GM19023 (cell line): ENCODE results near the gene SLC5A10.
"Not testable (repeated sequence)": the region's sequence is repeated elsewhere in the genome, so short reads cannot be mapped to it uniquely, and the experiment has no call there.

Source experiments
- ATAC-seq: cut with Tn5 transposase; IDR thresholded peaks from one replicate; pipeline ENCODE4 v1.9.1; 2021; ENCODE audit warnings: mild to moderate bottlenecking, moderate library complexity; ENCODE audit not compliant: unreplicated experiment

SLC5A10 gene

GRCh38 chr17:18946536-18946935, 5.4 kb upstream of the SLC5A10 start:
- no peak for ATAC-seq

- no peak for ATAC-seq
These were observed 4.1 kb upstream of the SLC5A10 start for GRCh38 chr17:18947866-18948265.

- ATAC-seq, result no peak
These were observed 3.4 kb upstream of the SLC5A10 start for GRCh38 chr17:18948476-18949006.

- no peak for ATAC-seq
These were observed 2.4 kb upstream of the SLC5A10 start for GRCh38 chr17:18949566-18949965.

- no peak for ATAC-seq
These were observed 1.6 kb upstream of the SLC5A10 start for GRCh38 chr17:18950346-18950745.

GRCh38 chr17:18950944-18951905, 740 bp upstream of the SLC5A10 start:
- ATAC-seq, result no peak

GRCh38 chr17:18953231-18953728, 1.3 kb downstream of the SLC5A10 start:
- ATAC-seq, result no peak

GRCh38 chr17:18954321-18954720, 2.4 kb downstream of the SLC5A10 start:
- no peak for ATAC-seq

- no peak for ATAC-seq
These were observed 3.0 kb downstream of the SLC5A10 start for GRCh38 chr17:18955009-18955408.

GRCh38 chr17:18956021-18956420, 4.1 kb downstream of the SLC5A10 start:
- ATAC-seq, result not testable (repeated sequence)

GRCh38 chr17:18956581-18956980, 4.6 kb downstream of the SLC5A10 start:
- ATAC-seq, result no peak

- ATAC-seq, result no peak
These were observed 5.9 kb downstream of the SLC5A10 start for GRCh38 chr17:18957831-18958230.

GRCh38 chr17:18958611-18959010, 6.6 kb downstream of the SLC5A10 start:
- no peak for ATAC-seq

- no peak for ATAC-seq
These were observed 7.3 kb downstream of the SLC5A10 start for GRCh38 chr17:18959071-18959844.

GRCh38 chr17:18959845-18960240, 7.9 kb downstream of the SLC5A10 start:
- no peak for ATAC-seq

GRCh38 chr17:18960241-18960665, 8.3 kb downstream of the SLC5A10 start:
- no peak for ATAC-seq

GRCh38 chr17:18960803-18961511, 9.0 kb downstream of the SLC5A10 start:
- peak; percentile 72 for ATAC-seq

- ATAC-seq, result no peak
These were observed 9.9 kb downstream of the SLC5A10 start for GRCh38 chr17:18961634-18962493.

- no peak for ATAC-seq
These were observed 10.5 kb downstream of the SLC5A10 start for GRCh38 chr17:18962494-18962815.
